Stimulated activated CD4-positive, alpha-beta T cell treated with anti-CD3 and anti-CD28 coated beads, Interleukin-1b, Interleukin-23, amount 100 ng/mL, for 4 hours (primary cell): ENCODE data around the gene SHANK1.
"Not testable (repeated sequence)": the region's sequence is repeated elsewhere in the genome, so short reads cannot be mapped to it uniquely, and the experiment has no call there.

Experiments used
- DNase-seq, 2 donors: peaks; one replicate each; pipeline ENCODE4 v3.0.0-alpha.2; 2020; ENCODE audit warnings: low read depth in 2 of 2

SHANK1 gene

GRCh38 chr19:50719566-50719965 is at the start of gene SHANK1:
SHANK1 (minus strand) TSS chr19:50719802; CDS start chr19:50716919, 2,883 bp downstream.
- DNase-seq: no peak

- no peak for DNase-seq
Measured at GRCh38 chr19:50768277-50768676, 48.7 kb upstream of the SHANK1 start.

- not testable (repeated sequence) for DNase-seq
Measured at GRCh38 chr19:50767263-50767662, 47.7 kb upstream of the SHANK1 start.

- DNase-seq: not testable (repeated sequence)
Measured at GRCh38 chr19:50766746-50767145, 47.1 kb upstream of the SHANK1 start.

GRCh38 chr19:50764409-50764808 is 44.8 kb upstream of the SHANK1 start:
- DNase-seq: no peak

GRCh38 chr19:50763521-50763920 is 43.9 kb upstream of the SHANK1 start:
- not testable (repeated sequence) for DNase-seq

GRCh38 chr19:50761501-50761900 is 41.9 kb upstream of the SHANK1 start:
- not testable (repeated sequence) for DNase-seq

- DNase-seq: no peak
Measured at GRCh38 chr19:50759886-50760285, 40.3 kb upstream of the SHANK1 start.

GRCh38 chr19:50759076-50759475 is 39.5 kb upstream of the SHANK1 start:
- not testable (repeated sequence) for DNase-seq

- not testable (repeated sequence) for DNase-seq
Measured at GRCh38 chr19:50757624-50758023, 38.0 kb upstream of the SHANK1 start.

GRCh38 chr19:50756244-50756643 is 36.6 kb upstream of the SHANK1 start:
- DNase-seq: not testable (repeated sequence)

GRCh38 chr19:50753879-50754278 is 34.3 kb upstream of the SHANK1 start:
- no peak for DNase-seq

- no peak for DNase-seq
Measured at GRCh38 chr19:50750010-50750409, 30.4 kb upstream of the SHANK1 start.

GRCh38 chr19:50749490-50749889 is 29.9 kb upstream of the SHANK1 start:
- no peak for DNase-seq

GRCh38 chr19:50747141-50747540 is 27.5 kb upstream of the SHANK1 start:
- not testable (repeated sequence) for DNase-seq

- no peak for DNase-seq
Measured at GRCh38 chr19:50745221-50745620, 25.6 kb upstream of the SHANK1 start.

GRCh38 chr19:50743537-50743936 is 23.9 kb upstream of the SHANK1 start:
- no peak for DNase-seq

- DNase-seq: no peak
Measured at GRCh38 chr19:50741179-50741933, 21.8 kb upstream of the SHANK1 start.

GRCh38 chr19:50739914-50740426 is 20.4 kb upstream of the SHANK1 start:
- no peak for DNase-seq

GRCh38 chr19:50739132-50739913 is 19.7 kb upstream of the SHANK1 start:
- DNase-seq: no peak

- DNase-seq: no peak
Measured at GRCh38 chr19:50736338-50736737, 16.7 kb upstream of the SHANK1 start.

GRCh38 chr19:50735869-50736268 is 16.3 kb upstream of the SHANK1 start:
- no peak for DNase-seq

GRCh38 chr19:50729894-50730293 is 10.3 kb upstream of the SHANK1 start:
- no peak for DNase-seq
